ENCODE measurements around the gene ZNF385B.

DNA sequence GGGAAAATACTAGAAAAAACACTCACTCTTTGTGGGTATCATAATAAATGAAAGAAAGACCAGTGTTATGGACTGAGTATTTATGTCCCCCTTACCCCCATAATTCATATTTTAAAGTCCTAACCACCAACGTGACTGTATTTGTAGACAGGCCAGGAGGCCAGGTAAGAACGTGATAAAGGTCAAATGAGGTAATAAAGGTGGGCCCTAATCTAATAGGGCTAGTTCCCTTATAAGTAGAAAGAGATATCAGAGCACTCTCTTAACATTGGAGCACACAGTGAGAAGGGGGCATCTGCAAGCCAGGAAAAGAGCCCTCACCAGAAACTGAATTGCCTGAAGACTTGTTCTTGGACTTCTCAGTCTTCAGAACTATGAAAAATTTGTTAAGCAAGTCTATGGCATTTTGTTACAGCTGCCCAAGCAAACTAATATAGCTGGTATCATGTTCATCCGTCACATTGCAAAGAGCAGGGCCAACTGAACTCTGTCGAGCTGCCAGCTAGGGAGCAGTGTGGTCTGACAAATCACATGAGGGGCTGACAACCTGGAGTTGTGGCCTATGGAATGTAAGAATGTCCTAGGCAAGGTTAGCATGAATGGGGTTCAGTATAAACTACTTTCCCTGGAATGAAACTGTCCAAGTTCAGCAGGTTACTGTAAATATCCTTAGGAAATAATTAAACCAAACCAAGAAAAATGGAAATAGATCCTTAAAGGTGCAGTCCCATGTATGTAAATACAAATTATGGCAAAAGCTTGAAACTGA is 280.9 kb downstream of the ZNF385B start:
- TF ChIP-seq POLR2A (IDR thresholded peaks at IDR 0.05), result no peak
- TF ChIP-seq, protein P1, sequence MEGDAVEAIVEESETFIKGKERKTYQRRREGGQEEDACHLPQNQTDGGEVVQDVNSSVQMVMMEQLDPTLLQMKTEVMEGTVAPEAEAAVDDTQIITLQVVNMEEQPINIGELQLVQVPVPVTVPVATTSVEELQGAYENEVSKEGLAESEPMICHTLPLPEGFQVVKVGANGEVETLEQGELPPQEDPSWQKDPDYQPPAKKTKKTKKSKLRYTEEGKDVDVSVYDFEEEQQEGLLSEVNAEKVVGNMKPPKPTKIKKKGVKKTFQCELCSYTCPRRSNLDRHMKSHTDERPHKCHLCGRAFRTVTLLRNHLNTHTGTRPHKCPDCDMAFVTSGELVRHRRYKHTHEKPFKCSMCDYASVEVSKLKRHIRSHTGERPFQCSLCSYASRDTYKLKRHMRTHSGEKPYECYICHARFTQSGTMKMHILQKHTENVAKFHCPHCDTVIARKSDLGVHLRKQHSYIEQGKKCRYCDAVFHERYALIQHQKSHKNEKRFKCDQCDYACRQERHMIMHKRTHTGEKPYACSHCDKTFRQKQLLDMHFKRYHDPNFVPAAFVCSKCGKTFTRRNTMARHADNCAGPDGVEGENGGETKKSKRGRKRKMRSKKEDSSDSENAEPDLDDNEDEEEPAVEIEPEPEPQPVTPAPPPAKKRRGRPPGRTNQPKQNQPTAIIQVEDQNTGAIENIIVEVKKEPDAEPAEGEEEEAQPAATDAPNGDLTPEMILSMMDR (IDR thresholded peaks at IDR 0.05), result no peak

All from ovary (tissue), 3 donors.